RWPE1 (cell line): ENCODE results near the gene UNC5C.

Source experiments
- CTCF ChIA-PET: fragments of 350-600 bp; sonication (Branson Sonifier 250); formaldehyde crosslinking; extraction: SDS; loops from one replicate; lab custom pipeline; 2021; lab: Yijun Ruan, JAX
- POLR2A ChIA-PET: fragments of 400-600 bp; formaldehyde crosslinking; extraction: SDS; loops from one replicate; lab custom pipeline; 2020; ENCODE audit warnings: antibody characterized with exemption; ENCODE audit not compliant: low non-redundant PET; lab: Yijun Ruan, JAX
- DNase-seq: peaks from one replicate; pipeline ENCODE4 v3.0.0; 2012; ENCODE audit warnings: low spot score
- H3K27ac ChIP-seq: fragments of 450-650 bp; 2 replicates; pipeline ENCODE4 v1.5.1; 2017
- CTCF ChIP-seq: fragments of 450-650 bp; conservative IDR thresholded peaks from 2 replicates; pipeline ENCODE4 v1.5.1; 2017; ENCODE audit warnings: low read depth, mild to moderate bottlenecking

UNC5C gene

GRCh38 chr4:95517576-95518345 is 31.0 kb downstream of the UNC5C start:
- POLR2A ChIA-PET: no interaction called here
- no peak for TF ChIP-seq CTCF
- CTCF ChIA-PET: no interaction called here
- H3K27ac ChIP-seq: no peak overlapping the region
- no peak for DNase-seq

DNA sequence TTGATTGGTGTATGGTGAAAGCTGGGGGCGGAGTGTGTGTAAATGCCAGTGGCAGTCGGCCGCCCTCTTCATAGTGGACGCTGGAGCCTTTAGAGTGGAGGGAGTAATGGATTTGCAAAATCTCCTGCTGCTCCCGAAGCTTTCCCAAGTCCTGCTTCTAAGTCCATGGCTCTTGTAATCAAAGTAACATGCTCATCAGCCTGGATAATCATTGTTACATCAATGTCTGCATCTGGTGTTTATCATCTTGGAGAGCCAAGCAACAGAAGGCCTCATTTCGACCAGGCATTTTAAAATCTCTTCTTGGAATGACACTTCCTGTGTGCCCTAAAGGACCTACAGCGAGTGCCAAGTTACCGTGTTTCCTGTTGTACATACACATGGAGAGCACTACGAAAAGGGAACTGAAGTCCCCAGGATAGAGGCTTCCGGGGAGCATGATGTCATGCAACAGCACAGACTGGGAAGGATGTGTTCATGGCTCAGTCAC is 32.2 kb downstream of the UNC5C start:
- ChIA-PET POLR2A (no interaction called here), CTCF (interaction anchor here (0.7 kb wide), 1 partner anchor 532 kb away, joined by 4 read pairs; no protein-coding TSS in a partner anchor)
- TF ChIP-seq CTCF: no peak
- H3K27ac ChIP-seq: no peak overlapping the region
- no peak for DNase-seq

DNA sequence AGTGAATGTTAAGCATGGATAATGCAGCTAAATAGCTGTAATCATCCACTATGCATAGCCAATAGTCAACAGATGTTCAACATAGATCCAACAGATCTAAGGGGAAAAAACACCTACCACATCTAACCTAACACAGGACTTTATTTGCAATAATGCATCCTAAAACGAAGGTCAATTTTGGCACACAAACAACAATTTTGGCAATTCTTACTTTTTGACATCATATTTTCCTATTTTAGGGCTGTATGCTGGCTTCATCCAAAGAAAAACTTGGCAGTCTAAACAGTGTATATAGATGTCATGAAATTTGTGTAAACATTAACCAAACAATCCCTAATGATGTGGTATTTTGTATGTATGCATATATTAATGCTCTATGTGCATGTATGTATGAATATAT is 33.2 kb downstream of the UNC5C start:
- CTCF ChIA-PET: interaction anchor here (0.6 kb wide), 1 partner anchor 15 kb away, joined by 4 read pairs; no protein-coding TSS in a partner anchor
- DNase-seq: no peak
- POLR2A ChIA-PET: no interaction called here
- no peak overlapping the region for H3K27ac ChIP-seq
- no peak for TF ChIP-seq CTCF

- no peak for TF ChIP-seq CTCF
- ChIA-PET CTCF (interaction anchor here (0.5 kb wide), 1 partner anchor 158 kb away, joined by 5 read pairs; no protein-coding TSS in a partner anchor), POLR2A (no interaction called here)
- H3K27ac ChIP-seq: no peak overlapping the region
- no peak for DNase-seq
Measured at GRCh38 chr4:95513022-95513421, 35.8 kb downstream of the UNC5C start.

GRCh38 chr4:95511477-95511876 is 37.3 kb downstream of the UNC5C start:
- no peak overlapping the region for H3K27ac ChIP-seq
- no peak for TF ChIP-seq CTCF
- ChIA-PET POLR2A (no interaction called here), CTCF (interaction anchor here (0.6 to 1.6 kb wide), 2 partner anchors 14 to 841 kb away, joined by 3 read pairs; no protein-coding TSS in a partner anchor)
- no peak for DNase-seq

GRCh38 chr4:95510877-95511276 is 37.9 kb downstream of the UNC5C start:
- ChIA-PET POLR2A (no interaction called here), CTCF (interaction anchor here (0.5 to 1.6 kb wide), 7 partner anchors 10 to 841 kb away, joined by 3 to 6 read pairs (median 4); no protein-coding TSS in a partner anchor)
- TF ChIP-seq CTCF: no peak
- H3K27ac ChIP-seq: no peak overlapping the region
- DNase-seq: peak; percentile 47
